Left lung (tissue), 10 donors: Measurements from ENCODE around the gene NRN1L. TPM values are rescaled to one million over a fixed set of nuclear protein-coding genes. Genes with fewer than 3 reads are reported as not detected.

Experiments used
- ATAC-seq: fragments of 200-7000 bp; cut with Tn5 transposase; one replicate; pipeline ENCODE4 v1.9.1; 2020; ENCODE audit warnings: moderate library complexity
- DNase-seq, 4 donors: peaks; one replicate each; pipeline ENCODE4 v3.0.0-alpha.2; 2013 to 2020
- H3K27ac ChIP-seq, 2 donors: fragments of 200-600 bp; sonication (generic) in 1 of 2; one replicate each; pipeline versions ENCODE4 v1.5.0 to v1.8.0; 2020 to 2021
- H3K27me3 ChIP-seq, 2 donors: fragments of 200-600 bp; sonication (generic) in 1 of 2; one replicate each; pipeline versions ENCODE4 v1.5.0 to v1.8.0; 2020 to 2021
- H3K36me3 ChIP-seq, 2 donors: fragments of 200-600 bp; sonication (generic) in 1 of 2; one replicate each; pipeline versions ENCODE4 v1.5.0 to v1.8.0; 2020 to 2021
- H3K4me1 ChIP-seq, 2 donors: fragments of 200-600 bp; one replicate each; pipeline ENCODE4 v1.8.0; 2021
- H3K4me3 ChIP-seq, 2 donors: fragments of 200-600 bp; sonication (generic) in 1 of 2; one replicate each; pipeline versions ENCODE4 v1.5.0 to v1.8.0; 2020 to 2021; ENCODE audit warnings: mild to moderate bottlenecking in 1 of 2
- H3K9me3 ChIP-seq, 2 donors: fragments of 200-600 bp; sonication (generic) in 1 of 2; one replicate each; pipeline versions ENCODE4 v1.5.0 to v1.8.0; 2020 to 2021
- intact Hi-C, 2 donors: fragments of 100-400 bp; cut with DNase I; formaldehyde crosslinking; loops; one replicate each; pipeline versions ENCODE4 v1.11.2 to v1.14.2; 2022
- polyA plus RNA-seq, 6 donors: library from polyadenylated mRNA; unstranded; fragments of 120-200 nt; gene quantifications; one replicate each; pipeline ENCODE4 v1.2.1, GENCODE V29; 2013; ENCODE audit not compliant: insufficient read length in 6 of 6
- total RNA-seq, 2 donors: library from RNA; stranded (reverse); fragmentation: NEBNext Ultra II Directional; extraction: Animal tissue kit (Norgen Biotek cat#: 25700); gene quantifications; one replicate each; pipeline ENCODE4 v1.2.1, GENCODE V29; 2021
- TF ChIP-seq, protein P1 (sequence below), 2 donors: fragments of 200-600 bp; sonication (generic) in 1 of 2; IDR thresholded peaks; one replicate each; pipeline versions ENCODE4 v1.5.0 to v1.8.0; 2021; ENCODE audit warnings: antibody characterized with exemption in 2 of 2
- donor health status: DM: no; HTN: yes; CAD: no.
- donor health status: DM: no; HTN: no; CAD: no.

NRN1L gene
- total and polyA plus RNA-seq, 8 donors, result 1.1 to 2.6 (median 1.9) TPM; not detected in 1

DNA sequence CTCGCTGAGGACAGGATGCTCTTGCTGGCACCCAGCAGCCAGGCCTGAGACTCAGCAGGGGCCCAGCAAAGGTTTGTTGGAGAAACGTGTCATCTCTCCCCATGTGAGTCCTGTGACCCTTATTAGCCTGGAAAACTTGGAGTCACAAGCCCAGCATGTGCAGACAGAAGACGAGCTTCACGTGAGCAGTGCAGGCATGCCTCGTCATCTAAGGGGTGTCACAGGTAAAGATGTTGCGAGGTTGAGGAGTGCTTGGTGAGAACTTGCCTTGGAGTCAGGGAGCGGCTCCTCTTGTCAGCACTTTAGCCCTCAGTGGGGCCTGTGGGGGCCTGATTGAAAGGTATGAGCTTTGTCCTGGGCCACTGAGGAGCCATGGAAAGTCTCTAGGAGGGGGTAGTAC is 49.1 kb downstream of the NRN1L start:
- ATAC-seq (no peak), DNase-seq (no peak)
- no peak overlapping the region for H3K27ac ChIP-seq

DNA sequence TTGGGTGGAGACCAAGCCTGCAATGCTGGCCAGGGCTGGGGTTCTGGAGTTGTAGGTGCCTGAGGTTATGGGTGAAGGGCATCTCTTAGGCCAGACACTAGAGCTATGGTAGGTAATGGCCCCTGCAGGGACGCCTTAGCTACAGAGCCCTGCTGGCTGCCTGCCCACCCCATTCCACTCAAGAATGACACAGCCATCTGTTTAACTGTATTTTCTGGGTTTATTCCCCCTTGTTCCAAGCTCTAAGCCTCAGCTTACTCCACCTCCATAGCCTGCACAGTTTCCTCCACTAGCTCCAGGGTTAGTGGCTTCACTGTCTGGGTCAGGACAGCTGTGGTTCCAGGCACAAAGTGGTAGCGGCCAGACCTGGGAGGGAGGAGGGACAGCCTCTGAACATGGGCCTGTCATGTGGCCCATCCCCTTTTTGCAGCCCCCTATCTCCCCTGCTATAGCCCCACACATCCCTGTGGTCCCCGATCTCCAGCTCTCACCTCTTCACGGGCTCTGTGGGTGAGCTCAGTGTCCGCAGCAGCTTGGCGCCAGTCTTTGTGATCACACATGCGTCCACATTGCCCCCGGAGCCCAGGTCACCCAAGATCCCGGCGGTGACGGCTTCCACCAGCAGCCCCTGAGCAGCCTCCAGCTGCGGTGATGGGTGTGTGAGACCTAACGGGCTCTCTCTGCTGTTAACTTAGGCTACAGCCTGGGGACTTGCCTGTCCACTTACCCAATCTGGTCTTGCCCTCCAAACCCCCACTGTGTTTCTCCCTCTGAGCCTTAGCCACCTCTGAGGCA is 49.8 kb downstream of the NRN1L start:
- Histone ChIP-seq H3K36me3 (peaks cover 0 to 60% of the 10 kb centered on the region in 2 donors), H3K4me3 (peak overlapping the region; percentile 70 to 97), H3K27ac (peak overlapping the region in 1 of 2 donors; percentile 97), H3K9me3 (no peaks in the 10 kb centered on the region), H3K27me3 (no peaks in the 10 kb centered on the region), H3K4me1 (peaks cover 7 to 25% of the 10 kb centered on the region in 2 donors)
- TF ChIP-seq, protein P1, sequence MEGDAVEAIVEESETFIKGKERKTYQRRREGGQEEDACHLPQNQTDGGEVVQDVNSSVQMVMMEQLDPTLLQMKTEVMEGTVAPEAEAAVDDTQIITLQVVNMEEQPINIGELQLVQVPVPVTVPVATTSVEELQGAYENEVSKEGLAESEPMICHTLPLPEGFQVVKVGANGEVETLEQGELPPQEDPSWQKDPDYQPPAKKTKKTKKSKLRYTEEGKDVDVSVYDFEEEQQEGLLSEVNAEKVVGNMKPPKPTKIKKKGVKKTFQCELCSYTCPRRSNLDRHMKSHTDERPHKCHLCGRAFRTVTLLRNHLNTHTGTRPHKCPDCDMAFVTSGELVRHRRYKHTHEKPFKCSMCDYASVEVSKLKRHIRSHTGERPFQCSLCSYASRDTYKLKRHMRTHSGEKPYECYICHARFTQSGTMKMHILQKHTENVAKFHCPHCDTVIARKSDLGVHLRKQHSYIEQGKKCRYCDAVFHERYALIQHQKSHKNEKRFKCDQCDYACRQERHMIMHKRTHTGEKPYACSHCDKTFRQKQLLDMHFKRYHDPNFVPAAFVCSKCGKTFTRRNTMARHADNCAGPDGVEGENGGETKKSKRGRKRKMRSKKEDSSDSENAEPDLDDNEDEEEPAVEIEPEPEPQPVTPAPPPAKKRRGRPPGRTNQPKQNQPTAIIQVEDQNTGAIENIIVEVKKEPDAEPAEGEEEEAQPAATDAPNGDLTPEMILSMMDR (IDR thresholded peaks at IDR 0.05), result no peak
- intact Hi-C loops, result no loop called here
- no peak for DNase-seq
- ATAC-seq, result no peak

More for the DNA sequence above, 49.1 kb downstream of the NRN1L start:
- TF ChIP-seq, protein P1 (IDR thresholded peaks at IDR 0.05), result no peak
- peaks cover 0 to 64% of the 10 kb centered on the region in 2 donors for H3K36me3 ChIP-seq
- intact Hi-C loops, result no loop called here
- H3K4me3 ChIP-seq, result no peak overlapping the region
- no peaks in the 10 kb centered on the region for H3K27me3 ChIP-seq
- H3K4me1 ChIP-seq, result peaks cover 7 to 25% of the 10 kb centered on the region in 2 donors
- no peaks in the 10 kb centered on the region for H3K9me3 ChIP-seq

DNA sequence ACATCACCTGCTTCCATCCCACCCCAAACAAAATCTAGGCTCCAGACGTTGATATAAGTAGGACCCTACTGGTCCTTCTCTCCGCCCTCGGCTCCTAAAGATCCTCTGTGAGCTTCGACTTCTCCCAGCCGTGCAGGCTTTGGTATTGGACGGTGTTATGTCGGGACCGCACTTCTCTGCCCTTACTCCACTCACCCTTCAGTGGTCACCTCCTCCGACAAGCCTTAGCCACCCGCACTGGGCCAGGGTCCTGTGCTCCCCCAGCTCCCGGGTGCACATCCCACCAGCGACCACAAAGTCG is 50.4 kb downstream of the NRN1L start:
- TF ChIP-seq, protein P1 (IDR thresholded peaks at IDR 0.05), result no peak
- ATAC-seq, result no peak
- no peaks in the 10 kb centered on the region for H3K9me3 ChIP-seq
- intact Hi-C loops, result no loop called here
- H3K4me1 ChIP-seq, result peaks cover 7 to 25% of the 10 kb centered on the region in 2 donors
- H3K4me3 ChIP-seq, result peak overlapping the region; percentile 70 to 97
- peaks cover 0 to 60% of the 10 kb centered on the region in 2 donors for H3K36me3 ChIP-seq
- no peaks in the 10 kb centered on the region for H3K27me3 ChIP-seq
- DNase-seq, result peak in 1 of 4 donors; percentile 24
- H3K27ac ChIP-seq, result peak overlapping the region in 1 of 2 donors; percentile 97

DNA sequence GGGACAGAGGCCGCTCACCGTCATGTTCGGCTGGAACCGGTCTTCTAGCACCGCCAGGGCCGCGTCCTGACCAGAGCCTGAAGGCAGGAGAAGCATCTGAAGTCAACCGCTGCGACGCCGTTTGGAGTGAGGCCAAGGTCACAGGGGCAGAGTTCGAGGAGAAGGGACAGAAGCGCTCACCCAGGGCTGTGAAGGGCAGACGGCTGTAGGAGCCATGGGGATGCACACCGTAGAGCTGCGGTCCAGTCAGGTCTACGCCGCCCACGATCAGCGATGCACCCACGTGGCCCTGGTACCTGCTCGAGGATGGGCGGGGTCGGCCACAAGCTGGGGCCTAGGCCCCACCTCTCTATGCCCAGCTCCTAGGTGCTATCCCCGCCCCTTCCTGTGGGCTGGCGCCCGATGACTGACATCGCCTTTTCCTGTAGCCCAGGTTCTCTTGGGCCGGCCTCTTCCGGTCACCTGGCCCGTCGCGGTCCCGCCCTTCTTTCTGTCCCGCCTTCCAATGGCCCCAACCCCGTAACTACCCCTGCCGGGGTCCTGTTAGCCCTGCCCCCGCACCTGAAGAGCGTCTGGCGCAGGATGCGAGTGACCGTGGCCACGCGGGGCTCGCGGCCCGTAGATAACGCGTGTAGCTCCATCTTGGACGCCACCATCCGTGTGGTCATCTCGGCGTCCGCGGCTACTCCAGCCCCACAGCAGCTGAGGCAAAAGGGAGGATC is 50.9 kb downstream of the NRN1L start:
- TF ChIP-seq, protein P1 (IDR thresholded peaks at IDR 0.05), result peak in 1 of 2 donors; percentile 29
- intact Hi-C loops, result no loop called here
- peak overlapping the region; percentile 91 to 97 for H3K27ac ChIP-seq
- peak; percentile 95 for ATAC-seq
- H3K9me3 ChIP-seq, result no peaks in the 10 kb centered on the region
- H3K4me3 ChIP-seq, result peak overlapping the region; percentile 70 to 97
- peaks cover 0 to 59% of the 10 kb centered on the region in 2 donors for H3K36me3 ChIP-seq
- DNase-seq, result peak; percentile 94 to 100 (median 97)
- H3K4me1 ChIP-seq, result peaks cover 7 to 25% of the 10 kb centered on the region in 2 donors
- no peaks in the 10 kb centered on the region for H3K27me3 ChIP-seq

Other genes with a start within 250 kb of the NRN1L start
- 1 to 10 TPM; 1.6 to 2.9 TPM for gene CARMIL2, start 239.7 kb upstream of the NRN1L start, total RNA-seq
- gene CARMIL2, start 239.7 kb upstream of the NRN1L start, polyA plus RNA-seq, result 1 to 10 TPM; 2.9 to 7.5 (median 4.2) TPM
- gene ACD, start 224.6 kb upstream of the NRN1L start, total RNA-seq, result 10 to 100 TPM; 12.9 to 15.2 TPM
- gene ACD, start 224.6 kb upstream of the NRN1L start, polyA plus RNA-seq, result 10 to 100 TPM; 20.2 to 27.5 (median 25.4) TPM
- gene PARD6A, start 223.9 kb upstream of the NRN1L start, total RNA-seq, result 1 to 10 TPM; 3.8 to 4.1 TPM
- gene PARD6A, start 223.9 kb upstream of the NRN1L start, polyA plus RNA-seq, result 1 to 10 TPM; 1.4 to 2.4 (median 1.6) TPM
- 10 to 100 TPM; 11.2 to 16.0 TPM for gene ENKD1, start 218.1 kb upstream of the NRN1L start, total RNA-seq
- 10 to 100 TPM; 19.4 to 26.0 (median 23.7) TPM for gene ENKD1, start 218.1 kb upstream of the NRN1L start, polyA plus RNA-seq
- 1 to 10 TPM; 2.6 to 3.6 TPM for gene C16orf86, start 218.1 kb upstream of the NRN1L start, total RNA-seq
- 1 to 10 TPM; 2.3 to 3.3 (median 2.7) TPM for gene C16orf86, start 218.1 kb upstream of the NRN1L start, polyA plus RNA-seq
- gene GFOD2, start 165.6 kb upstream of the NRN1L start, total RNA-seq, result 10 to 100 TPM; 13.7 to 18.6 TPM
- gene GFOD2, start 165.6 kb upstream of the NRN1L start, polyA plus RNA-seq, result 10 to 100 TPM; 30.7 to 39.5 (median 33.1) TPM
- 10 to 100 TPM; 16.8 to 18.0 TPM for gene RANBP10, start 78.3 kb upstream of the NRN1L start, total RNA-seq
- gene RANBP10, start 78.3 kb upstream of the NRN1L start, polyA plus RNA-seq, result 10 to 100 TPM; 32.5 to 45.8 (median 39.5) TPM
- 1 to 10 TPM in 1 of 2 donors, under 1 TPM in 1; 0.52 to 4.4 TPM for gene TSNAXIP1, start 78.0 kb upstream of the NRN1L start, total RNA-seq
- gene TSNAXIP1, start 78.0 kb upstream of the NRN1L start, polyA plus RNA-seq, result 1 to 10 TPM; 5.2 to 7.1 (median 6.8) TPM
- gene THAP11, start 42.6 kb upstream of the NRN1L start, total RNA-seq, result 10 to 100 TPM; 21.7 to 26.2 TPM
- gene THAP11, start 42.6 kb upstream of the NRN1L start, polyA plus RNA-seq, result 10 to 100 TPM; 24.7 to 30.5 (median 28.2) TPM
- gene NUTF2, start 38.0 kb upstream of the NRN1L start, total RNA-seq, result 10 to 100 TPM; 91.5 to 92.2 TPM
- gene NUTF2, start 38.0 kb upstream of the NRN1L start, polyA plus RNA-seq, result 100 to 1,000 TPM; 108 to 123 (median 117) TPM
- 10 to 100 TPM; 30.8 to 37.9 TPM for gene CENPT, start 37.2 kb upstream of the NRN1L start, total RNA-seq
- gene CENPT, start 37.2 kb upstream of the NRN1L start, polyA plus RNA-seq, result 10 to 100 TPM; 47.7 to 62.6 (median 53.4) TPM
- gene EDC4, start 11.8 kb upstream of the NRN1L start, total RNA-seq, result 10 to 100 TPM; 47.9 to 48.8 TPM
- gene EDC4, start 11.8 kb upstream of the NRN1L start, polyA plus RNA-seq, result 10 to 100 TPM; 73.3 to 94.4 (median 77.5) TPM
- gene PSKH1, start 8.4 kb downstream of the NRN1L start, total RNA-seq, result 10 to 100 TPM; 25.4 to 29.6 TPM
- gene PSKH1, start 8.4 kb downstream of the NRN1L start, polyA plus RNA-seq, result 10 to 100 TPM; 20.8 to 32.1 (median 29.8) TPM
- under 1 TPM in 1 of 2 donors, not detected in 1; 0.50 TPM for gene CTRL, start 47.0 kb downstream of the NRN1L start, total RNA-seq
- 1 to 10 TPM; 3.5 to 7.1 (median 5.3) TPM for gene CTRL, start 47.0 kb downstream of the NRN1L start, polyA plus RNA-seq
- gene PSMB10, start 52.0 kb downstream of the NRN1L start, total RNA-seq, result 10 to 100 TPM; 59.7 to 76.8 TPM
- 10 to 100 TPM; 20.7 to 34.2 (median 28.5) TPM for gene PSMB10, start 52.0 kb downstream of the NRN1L start, polyA plus RNA-seq
- 10 to 100 TPM; 27.5 to 37.2 TPM for gene LCAT, start 59.2 kb downstream of the NRN1L start, total RNA-seq
- gene LCAT, start 59.2 kb downstream of the NRN1L start, polyA plus RNA-seq, result 10 to 100 TPM; 23.9 to 37.6 (median 31.5) TPM
- gene SLC12A4, start 83.8 kb downstream of the NRN1L start, total RNA-seq, result 100 to 1,000 TPM in 1 of 2 donors, 10 to 100 TPM in 1; 99.2 to 121 TPM
- 10 to 100 TPM; 42.6 to 55.7 (median 51.0) TPM for gene SLC12A4, start 83.8 kb downstream of the NRN1L start, polyA plus RNA-seq
- gene DPEP3, start 95.6 kb downstream of the NRN1L start, total RNA-seq, result under 1 TPM in 1 of 2 donors, not detected in 1; 0.60 TPM
- under 1 TPM in 2 of 6 donors, not detected in 4; 0.08 to 0.09 TPM for gene DPEP3, start 95.6 kb downstream of the NRN1L start, polyA plus RNA-seq
- gene DPEP2, start 114.6 kb downstream of the NRN1L start, total RNA-seq, result 10 to 100 TPM in 1 of 2 donors, 1 to 10 TPM in 1; 7.3 to 12.6 TPM
- gene DPEP2, start 114.6 kb downstream of the NRN1L start, polyA plus RNA-seq, result 1 to 10 TPM; 2.3 to 3.7 (median 3.2) TPM
- not detected for gene DPEP2NB, start 131.0 kb downstream of the NRN1L start, total RNA-seq
- not detected for gene DPEP2NB, start 131.0 kb downstream of the NRN1L start, polyA plus RNA-seq
- 10 to 100 TPM in 1 of 2 donors, 1 to 10 TPM in 1; 6.7 to 10.5 TPM for gene DDX28, start 138.3 kb downstream of the NRN1L start, total RNA-seq
- 1 to 10 TPM; 5.1 to 7.4 (median 6.8) TPM for gene DDX28, start 138.3 kb downstream of the NRN1L start, polyA plus RNA-seq
- gene DUS2, start 138.4 kb downstream of the NRN1L start, total RNA-seq, result 10 to 100 TPM; 16.2 to 22.4 TPM
- gene DUS2, start 138.4 kb downstream of the NRN1L start, polyA plus RNA-seq, result 10 to 100 TPM; 13.9 to 19.2 (median 16.4) TPM
- 10 to 100 TPM; 58.5 to 65.8 TPM for gene NFATC3, start 200.5 kb downstream of the NRN1L start, total RNA-seq
- gene NFATC3, start 200.5 kb downstream of the NRN1L start, polyA plus RNA-seq, result 10 to 100 TPM; 34.6 to 42.9 (median 38.4) TPM